Hematopoietic multipotent progenitor cell treated with erythropoietin and hydrocortisone succinate and interleukin-3 and kit ligand, for 17 days (in vitro differentiated cells): ENCODE data around the gene GRIN2C.
"Not testable (repeated sequence)": the region's sequence is repeated elsewhere in the genome, so short reads cannot be mapped to it uniquely, and the experiment has no call there.

ENCODE experiments used
- DNase-seq: peaks from one replicate; pipeline ENCODE4 v3.0.0-alpha.2; 2015; ENCODE audit warnings: low spot score

Gene GRIN2C

GRCh38 chr17:74859459-74860228, at the start of gene GRIN2C:
Gene GRIN2C, minus strand, starts transcription at chr17:74859885. Its CDS starts 4,793 bp downstream, at chr17:74855092.
- no peak for DNase-seq

GRCh38 chr17:74909097-74909496, 49.4 kb upstream of the GRIN2C start:
- not testable (repeated sequence) for DNase-seq

- no peak for DNase-seq
Measured at GRCh38 chr17:74907012-74907411, 47.3 kb upstream of the GRIN2C start.

GRCh38 chr17:74906214-74906793, 46.6 kb upstream of the GRIN2C start:
- not testable (repeated sequence) for DNase-seq

GRCh38 chr17:74904687-74905409, 45.2 kb upstream of the GRIN2C start:
- no peak for DNase-seq

- DNase-seq = no peak
Measured at GRCh38 chr17:74903671-74904070, 44.0 kb upstream of the GRIN2C start.

- no peak for DNase-seq
Measured at GRCh38 chr17:74903034-74903433, 43.3 kb upstream of the GRIN2C start.

- no peak for DNase-seq
Measured at GRCh38 chr17:74901353-74902135, 41.9 kb upstream of the GRIN2C start.

GRCh38 chr17:74900208-74900607, 40.5 kb upstream of the GRIN2C start:
- no peak for DNase-seq

GRCh38 chr17:74898376-74898946, 38.8 kb upstream of the GRIN2C start:
- no peak for DNase-seq

- DNase-seq = no peak
Measured at GRCh38 chr17:74893936-74894671, 34.4 kb upstream of the GRIN2C start.

GRCh38 chr17:74892974-74893911, 33.6 kb upstream of the GRIN2C start, which contains the start of gene FADS6:
Gene FADS6, minus strand, starts transcription at chr17:74893633. Its CDS starts 38 bp downstream, at chr17:74893595.
- DNase-seq = no peak

- DNase-seq = no peak
Measured at GRCh38 chr17:74892013-74892841, 32.5 kb upstream of the GRIN2C start.

- no peak for DNase-seq
Measured at GRCh38 chr17:74890554-74890953, 30.9 kb upstream of the GRIN2C start.

- DNase-seq = no peak
Measured at GRCh38 chr17:74888469-74888868, 28.8 kb upstream of the GRIN2C start.

GRCh38 chr17:74883241-74883745, 23.6 kb upstream of the GRIN2C start:
- DNase-seq = no peak

- no peak for DNase-seq
Measured at GRCh38 chr17:74882517-74883240, 23.0 kb upstream of the GRIN2C start.

- DNase-seq = no peak
Measured at GRCh38 chr17:74881073-74881472, 21.4 kb upstream of the GRIN2C start.
